Liver (tissue), 9 donors: Measurements from ENCODE around the gene SPANXA2. TPM values are rescaled to one million over a fixed set of nuclear protein-coding genes. Genes with fewer than 3 reads are reported as not detected.

Experiments used
- DNase-seq: peaks from one replicate; pipeline ENCODE4 v3.0.0-alpha.2; 2017; ENCODE audit warnings: low spot score
- H3K27ac ChIP-seq, 2 donors: one replicate each; pipeline ENCODE4 v1.7.0; 2013; ENCODE audit warnings: inconsistent platforms in 2 of 2, low read length in 2 of 2, control low read depth in 1 of 2, low read depth in 1 of 2, mild to moderate bottlenecking in 1 of 2
- H3K27me3 ChIP-seq, 4 donors: one replicate each; pipeline versions ENCODE4 v1.6.1 to v1.7.0; 2013; ENCODE audit warnings: low read length in 3 of 4, inconsistent platforms in 1 of 4, mild to moderate bottlenecking in 1 of 4, moderate library complexity in 1 of 4; ENCODE audit not compliant: control insufficient read depth in 4 of 4, insufficient read depth in 4 of 4
- H3K36me3 ChIP-seq, 4 donors: one replicate each; pipeline versions ENCODE4 v1.6.1 to v1.7.0; 2013; ENCODE audit warnings: low read length in 3 of 4, mild to moderate bottlenecking in 3 of 4, low read depth in 1 of 4, moderate library complexity in 1 of 4; ENCODE audit not compliant: control insufficient read depth in 4 of 4, insufficient read depth in 3 of 4
- H3K4me1 ChIP-seq, 4 donors: one replicate each; pipeline versions ENCODE4 v1.6.1 to v1.7.0; 2013; ENCODE audit warnings: low read length in 3 of 4, mild to moderate bottlenecking in 3 of 4, moderate library complexity in 1 of 4; ENCODE audit not compliant: control insufficient read depth in 4 of 4, insufficient read depth in 4 of 4
- H3K4me3 ChIP-seq, 3 donors: one replicate each; pipeline versions ENCODE4 v1.6.1 to v1.7.0; 2013; ENCODE audit warnings: low read length in 3 of 3, control low read depth in 1 of 3, low read depth in 1 of 3, mild to moderate bottlenecking in 1 of 3
- H3K9ac ChIP-seq, 2 donors: one replicate each; pipeline ENCODE4 v1.7.0; 2013; ENCODE audit warnings: low read length in 2 of 2, mild to moderate bottlenecking in 2 of 2, moderate library complexity in 2 of 2, control low read depth in 1 of 2, low read depth in 1 of 2
- H3K9me3 ChIP-seq, 4 donors: one replicate each; pipeline versions ENCODE4 v1.6.1 to v1.7.0; 2013; ENCODE audit warnings: low read length in 3 of 4; ENCODE audit not compliant: control insufficient read depth in 4 of 4
- ATF3 ChIP-seq: IDR thresholded peaks from 2 replicates; pipeline ENCODE4 v1.6.1; 2016; ENCODE audit warnings: antibody characterized with exemption
- HNF4A ChIP-seq, 2 donors: conservative IDR thresholded peaks; 2 replicates each; pipeline ENCODE4 v1.6.1; 2016; ENCODE audit warnings: antibody characterized with exemption in 2 of 2, mild to moderate bottlenecking in 2 of 2
- JUND ChIP-seq, 2 donors: IDR thresholded peaks; 2 replicates each; pipeline ENCODE4 v1.6.1; 2016; ENCODE audit warnings: antibody characterized with exemption in 2 of 2
- REST ChIP-seq: IDR thresholded peaks from 2 replicates; pipeline ENCODE4 v1.6.1; 2016; ENCODE audit warnings: antibody characterized with exemption, mild to moderate bottlenecking
- RXRA ChIP-seq, 2 donors: IDR thresholded peaks; 2 replicates each; pipeline ENCODE4 v1.6.1; 2017 to 2018; ENCODE audit warnings: antibody characterized with exemption in 2 of 2, mild to moderate bottlenecking in 1 of 2
- SP1 ChIP-seq: IDR thresholded peaks from 2 replicates; pipeline ENCODE4 v1.6.1; 2018; ENCODE audit warnings: antibody characterized with exemption, mild to moderate bottlenecking
- TAF1 ChIP-seq: conservative IDR thresholded peaks from 2 replicates; pipeline ENCODE4 v1.6.1; 2016; ENCODE audit warnings: antibody characterized with exemption, mild to moderate bottlenecking
- YY1 ChIP-seq: IDR thresholded peaks from 2 replicates; pipeline ENCODE4 v1.6.1; 2016; ENCODE audit warnings: antibody characterized with exemption, mild to moderate bottlenecking
- ZBTB33 ChIP-seq: IDR thresholded peaks from 2 replicates; pipeline ENCODE4 v1.6.1; 2016; ENCODE audit warnings: antibody characterized with exemption
- WGBS: extraction: QIAGEN DNeasy Blood & Tissue Kit; methylation state at CpG from one replicate; pipeline ENCODE4 v1.1.7; 2013; 5-methylcytosine and 5-hydroxymethylcytosine counted together
- polyA plus RNA-seq, 2 donors: library from polyadenylated mRNA; stranded (reverse) in 1 of 2; unstranded in 1 of 2; fragments of 200-250 nt in 1 of 2; fragments of >200 nt in 1 of 2; fragmentation: Nextera tagmentation in 1 of 2; extraction: Ambion mirVana in 1 of 2; gene quantifications; one replicate each; pipeline versions ENCODE4 v1.2.1 to v1.2.3, GENCODE V29; 2013 to 2015
- total RNA-seq, 2 donors: library from RNA; depleted of rRNA; stranded (reverse); fragments of >200 nt; gene quantifications; one replicate each; pipeline ENCODE4 v1.2.3, GENCODE V29; 2014
- TF ChIP-seq, protein P1 (sequence below): fragments of 150-350 bp; IDR thresholded peaks from 2 replicates; pipeline ENCODE4 v1.5.1; 2017; ENCODE audit warnings: improper control_type of control experiment, low read depth, low read length; ENCODE audit not compliant: missing input control
- TF ChIP-seq, protein P2 (sequence below): IDR thresholded peaks from 2 replicates; pipeline ENCODE4 v1.6.1; 2016; ENCODE audit warnings: antibody characterized with exemption
- donor health status: healthy.
- donor health status: healthy.
- donor health status: healthy.
- donor health status: healthy.
- donor health status: healthy.

SPANXA2 gene
- total and polyA plus RNA-seq, 4 donors: not detected

DNA sequence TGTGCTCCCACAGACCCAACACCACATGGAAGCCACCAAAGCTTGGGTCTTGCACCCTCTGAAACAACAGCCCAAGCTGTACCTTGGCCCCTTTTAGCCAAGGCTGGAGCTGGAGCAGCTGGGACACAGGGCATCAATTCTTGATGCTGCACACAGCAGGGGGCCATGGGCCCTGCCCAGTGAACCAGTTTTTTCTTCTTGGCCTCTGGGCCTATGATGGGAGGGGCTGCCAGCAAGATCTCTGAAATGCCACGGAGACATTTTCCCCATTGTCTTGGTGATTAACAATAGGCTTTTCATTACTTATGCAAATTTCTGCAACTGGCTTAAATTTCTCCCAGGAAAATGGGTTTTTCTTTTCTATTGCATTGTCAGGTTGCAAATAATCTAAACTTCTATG is 49.0 kb downstream of the SPANXA2 start:
- Histone ChIP-seq H3K27ac (no peak overlapping the region), H3K27me3 (no peaks in the 10 kb centered on the region)
- TF ChIP-seq YY1: no peak
- no peak for TF ChIP-seq HNF4A (conservative IDR thresholded peaks at IDR 0.05)
- no peak for TF ChIP-seq SP1
- TF ChIP-seq ATF3: no peak
- TF ChIP-seq, protein P1, sequence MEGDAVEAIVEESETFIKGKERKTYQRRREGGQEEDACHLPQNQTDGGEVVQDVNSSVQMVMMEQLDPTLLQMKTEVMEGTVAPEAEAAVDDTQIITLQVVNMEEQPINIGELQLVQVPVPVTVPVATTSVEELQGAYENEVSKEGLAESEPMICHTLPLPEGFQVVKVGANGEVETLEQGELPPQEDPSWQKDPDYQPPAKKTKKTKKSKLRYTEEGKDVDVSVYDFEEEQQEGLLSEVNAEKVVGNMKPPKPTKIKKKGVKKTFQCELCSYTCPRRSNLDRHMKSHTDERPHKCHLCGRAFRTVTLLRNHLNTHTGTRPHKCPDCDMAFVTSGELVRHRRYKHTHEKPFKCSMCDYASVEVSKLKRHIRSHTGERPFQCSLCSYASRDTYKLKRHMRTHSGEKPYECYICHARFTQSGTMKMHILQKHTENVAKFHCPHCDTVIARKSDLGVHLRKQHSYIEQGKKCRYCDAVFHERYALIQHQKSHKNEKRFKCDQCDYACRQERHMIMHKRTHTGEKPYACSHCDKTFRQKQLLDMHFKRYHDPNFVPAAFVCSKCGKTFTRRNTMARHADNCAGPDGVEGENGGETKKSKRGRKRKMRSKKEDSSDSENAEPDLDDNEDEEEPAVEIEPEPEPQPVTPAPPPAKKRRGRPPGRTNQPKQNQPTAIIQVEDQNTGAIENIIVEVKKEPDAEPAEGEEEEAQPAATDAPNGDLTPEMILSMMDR: no peak
- TF ChIP-seq RXRA (IDR thresholded peaks at IDR 0.05): no peak
- TF ChIP-seq ZBTB33: no peak
- TF ChIP-seq TAF1: no peak
- no peak for TF ChIP-seq REST
- TF ChIP-seq, protein P2, sequence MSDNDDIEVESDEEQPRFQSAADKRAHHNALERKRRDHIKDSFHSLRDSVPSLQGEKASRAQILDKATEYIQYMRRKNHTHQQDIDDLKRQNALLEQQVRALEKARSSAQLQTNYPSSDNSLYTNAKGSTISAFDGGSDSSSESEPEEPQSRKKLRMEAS: no peak
- no peak for TF ChIP-seq JUND (IDR thresholded peaks at IDR 0.05)

More for the DNA sequence above, 49.0 kb downstream of the SPANXA2 start:
- DNase-seq: no peak
- H3K4me3 ChIP-seq: no peak overlapping the region
- H3K9me3 ChIP-seq: no peaks in the 10 kb centered on the region
- 40% methylated on average over 1 of the region's 1 CpG for WGBS
- H3K36me3 ChIP-seq: no peaks in the 10 kb centered on the region
- no peak overlapping the region for H3K9ac ChIP-seq
- H3K4me1 ChIP-seq: no peaks in the 10 kb centered on the region

Other genes with a start within 250 kb of the SPANXA2 start
- not detected for gene SPANXA1, start 5.0 kb upstream of the SPANXA2 start, total RNA-seq
- not detected for gene SPANXA1, start 5.0 kb upstream of the SPANXA2 start, polyA plus RNA-seq
- gene SPANXD, start 109.0 kb downstream of the SPANXA2 start, total RNA-seq: not detected
- gene SPANXD, start 109.0 kb downstream of the SPANXA2 start, polyA plus RNA-seq: not detected
- not detected for gene MAGEC3, start 248.6 kb downstream of the SPANXA2 start, total RNA-seq
- gene MAGEC3, start 248.6 kb downstream of the SPANXA2 start, polyA plus RNA-seq: not detected